ENCODE data around the gene SCMH1. TPM values are rescaled to one million over a fixed set of nuclear protein-coding genes. Genes with fewer than 3 reads are reported as not detected.

The SCMH1 gene
- total RNA-seq, 1 experiment from 2014 or later: 28.0 TPM

DNA sequence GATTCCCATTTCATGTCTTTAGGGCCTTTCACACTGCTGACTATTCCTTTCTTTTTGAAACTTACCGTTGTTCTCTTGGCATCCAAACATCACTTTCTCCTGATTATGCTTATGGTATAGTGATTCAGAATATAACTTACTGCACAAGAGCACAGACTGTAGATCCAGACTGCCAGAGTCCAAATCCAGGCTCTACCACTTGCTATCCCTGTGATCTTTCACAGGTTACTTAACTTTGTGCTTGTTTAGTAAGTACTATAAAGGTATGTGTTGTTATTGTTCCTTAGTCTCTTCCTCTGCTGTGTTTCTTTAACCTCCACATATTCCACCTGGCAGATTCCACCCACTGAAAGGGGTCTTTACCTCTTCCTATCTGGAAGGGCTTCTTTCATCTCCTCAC, 8.4 kb downstream of the SCMH1 start:
- H3K79me2 ChIP-seq (ENCODE audit: insufficient read depth, low read length): peaks cover 51% of the 10 kb centered on the region
- ATAC-seq: no peak
- H3K4me1 ChIP-seq (ENCODE audit: control insufficient read depth in 1 of 2, insufficient read depth in 2 of 2, low read length in 2 of 2): peaks cover 2 to 13% of the 10 kb centered on the region in 2 experiments
- intact Hi-C loops (cut with micrococcal nuclease): no loop called here
- CTCF ChIA-PET: no interaction called here
- RAD21 ChIA-PET (ENCODE audit: low non-redundant PET in 1 of 2, low total read pairs in 2 of 2, uncharacterized antibody in 2 of 2, unreplicated experiment in 2 of 2): no interaction called here
- BruUV-seq (replicated peaks): no TSS peak
- no peak overlapping the region for H3K27ac ChIP-seq (ENCODE audit: low read depth, low read length)
- H3K4me2 ChIP-seq (ENCODE audit: low read length): no peak overlapping the region
- TF ChIP-seq EZH2 (IDR thresholded peaks at IDR 0.05) (no peak), TCF7L2 (IDR thresholded peaks at IDR 0.05; ENCODE audit: borderline replicate concordance, extremely low read depth, insufficient read depth, insufficient read length) (no peak)
- no peaks in the 10 kb centered on the region; the same call in 1 of the 2 replicates for H4K20me1 ChIP-seq (ENCODE audit: insufficient read depth)
- no peaks in the 10 kb centered on the region for H3K27me3 ChIP-seq (ENCODE audit: insufficient read depth, low read length)
- POLR2A ChIA-PET: no interaction called here
- H2AFZ ChIP-seq (ENCODE audit: low read depth, low read length, poor library complexity, severe bottlenecking): no peak overlapping the region
- H3K9me3 ChIP-seq (ENCODE audit: control insufficient read depth in 1 of 2, insufficient read depth in 1 of 2, low read depth in 1 of 2, low read length in 2 of 2): no peaks in the 10 kb centered on the region
- no peak overlapping the region for H3K9ac ChIP-seq (ENCODE audit: low read length)
- H3K36me3 ChIP-seq (ENCODE audit: control insufficient read depth in 1 of 2, insufficient read depth in 2 of 2, low read length in 2 of 2): no peaks in the 10 kb centered on the region; a peak in 1 of 4 replicates
- no peak for DNase-seq (ENCODE audit: low read depth, low spot score)
- no peaks in the 10 kb centered on the region for H3K9me2 ChIP-seq (ENCODE audit: insufficient read depth)
- H3K4me3 ChIP-seq (replicated peaks in 1 of 2; ENCODE audit: low read depth in 1 of 2, low read length in 2 of 2): no peak overlapping the region

DNA sequence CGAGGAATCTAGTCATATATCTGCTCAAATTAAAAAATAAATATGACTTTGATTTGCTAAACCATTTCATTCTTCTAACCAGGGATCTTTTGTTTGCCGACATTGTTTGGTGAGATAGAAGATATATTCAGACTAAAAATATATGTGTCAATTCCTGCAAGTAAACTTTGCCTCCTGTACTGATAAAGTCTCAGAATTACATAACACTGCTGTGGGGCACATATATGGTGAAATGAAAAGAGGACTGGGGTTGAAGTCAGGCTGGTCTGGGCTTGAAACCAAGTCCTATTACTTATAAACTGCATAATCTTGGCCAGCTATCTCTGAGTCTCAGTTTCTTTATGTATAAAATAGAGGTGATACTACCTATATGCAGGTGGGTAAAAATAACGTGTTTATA, 9.8 kb downstream of the SCMH1 start:
- Histone ChIP-seq H3K4me3 (replicated peaks in 1 of 2; ENCODE audit: low read depth in 1 of 2, low read length in 2 of 2) (no peak overlapping the region), H3K79me2 (ENCODE audit: insufficient read depth, low read length) (peaks cover 49% of the 10 kb centered on the region), H3K9ac (ENCODE audit: low read length) (no peak overlapping the region), H3K4me2 (ENCODE audit: low read length) (no peak overlapping the region), H3K36me3 (ENCODE audit: control insufficient read depth in 1 of 2, insufficient read depth in 2 of 2, low read length in 2 of 2) (no peaks in the 10 kb centered on the region; a peak in 1 of 4 replicates), H3K9me2 (ENCODE audit: insufficient read depth) (no peaks in the 10 kb centered on the region), H3K4me1 (ENCODE audit: control insufficient read depth in 1 of 2, insufficient read depth in 2 of 2, low read length in 2 of 2) (peaks cover 0 to 5% of the 10 kb centered on the region in 2 experiments; a peak in 2 of 4 replicates), H3K27me3 (ENCODE audit: insufficient read depth, low read length) (no peaks in the 10 kb centered on the region), H3K9me3 (ENCODE audit: control insufficient read depth in 1 of 2, insufficient read depth in 1 of 2, low read depth in 1 of 2, low read length in 2 of 2) (no peaks in the 10 kb centered on the region), H4K20me1 (ENCODE audit: insufficient read depth) (no peaks in the 10 kb centered on the region), H2AFZ (ENCODE audit: low read depth, low read length, poor library complexity, severe bottlenecking) (no peak overlapping the region), H3K27ac (ENCODE audit: low read depth, low read length) (no peak overlapping the region)
- intact Hi-C loops (cut with micrococcal nuclease): no loop called here
- ATAC-seq (no peak), DNase-seq (ENCODE audit: low read depth, low spot score) (no peak)
- no peak for TF ChIP-seq CBX3 (IDR thresholded peaks at IDR 0.05; ENCODE audit: low read depth)
- TF ChIP-seq FOSL1 (IDR thresholded peaks at IDR 0.05; ENCODE audit: low read depth): no peak
- no peak for TF ChIP-seq POLR2A (IDR thresholded peaks at IDR 0.05; ENCODE audit: borderline replicate concordance, extremely low read depth, insufficient read depth, insufficient read length)
- TF ChIP-seq, protein P1, sequence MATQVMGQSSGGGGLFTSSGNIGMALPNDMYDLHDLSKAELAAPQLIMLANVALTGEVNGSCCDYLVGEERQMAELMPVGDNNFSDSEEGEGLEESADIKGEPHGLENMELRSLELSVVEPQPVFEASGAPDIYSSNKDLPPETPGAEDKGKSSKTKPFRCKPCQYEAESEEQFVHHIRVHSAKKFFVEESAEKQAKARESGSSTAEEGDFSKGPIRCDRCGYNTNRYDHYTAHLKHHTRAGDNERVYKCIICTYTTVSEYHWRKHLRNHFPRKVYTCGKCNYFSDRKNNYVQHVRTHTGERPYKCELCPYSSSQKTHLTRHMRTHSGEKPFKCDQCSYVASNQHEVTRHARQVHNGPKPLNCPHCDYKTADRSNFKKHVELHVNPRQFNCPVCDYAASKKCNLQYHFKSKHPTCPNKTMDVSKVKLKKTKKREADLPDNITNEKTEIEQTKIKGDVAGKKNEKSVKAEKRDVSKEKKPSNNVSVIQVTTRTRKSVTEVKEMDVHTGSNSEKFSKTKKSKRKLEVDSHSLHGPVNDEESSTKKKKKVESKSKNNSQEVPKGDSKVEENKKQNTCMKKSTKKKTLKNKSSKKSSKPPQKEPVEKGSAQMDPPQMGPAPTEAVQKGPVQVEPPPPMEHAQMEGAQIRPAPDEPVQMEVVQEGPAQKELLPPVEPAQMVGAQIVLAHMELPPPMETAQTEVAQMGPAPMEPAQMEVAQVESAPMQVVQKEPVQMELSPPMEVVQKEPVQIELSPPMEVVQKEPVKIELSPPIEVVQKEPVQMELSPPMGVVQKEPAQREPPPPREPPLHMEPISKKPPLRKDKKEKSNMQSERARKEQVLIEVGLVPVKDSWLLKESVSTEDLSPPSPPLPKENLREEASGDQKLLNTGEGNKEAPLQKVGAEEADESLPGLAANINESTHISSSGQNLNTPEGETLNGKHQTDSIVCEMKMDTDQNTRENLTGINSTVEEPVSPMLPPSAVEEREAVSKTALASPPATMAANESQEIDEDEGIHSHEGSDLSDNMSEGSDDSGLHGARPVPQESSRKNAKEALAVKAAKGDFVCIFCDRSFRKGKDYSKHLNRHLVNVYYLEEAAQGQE (IDR thresholded peaks at IDR 0.05; ENCODE audit: low read depth): no peak
- no peak for TF ChIP-seq EZH2 (IDR thresholded peaks at IDR 0.05)
- TF ChIP-seq ZFX (IDR thresholded peaks at IDR 0.05): no peak
- TF ChIP-seq, protein P2, sequence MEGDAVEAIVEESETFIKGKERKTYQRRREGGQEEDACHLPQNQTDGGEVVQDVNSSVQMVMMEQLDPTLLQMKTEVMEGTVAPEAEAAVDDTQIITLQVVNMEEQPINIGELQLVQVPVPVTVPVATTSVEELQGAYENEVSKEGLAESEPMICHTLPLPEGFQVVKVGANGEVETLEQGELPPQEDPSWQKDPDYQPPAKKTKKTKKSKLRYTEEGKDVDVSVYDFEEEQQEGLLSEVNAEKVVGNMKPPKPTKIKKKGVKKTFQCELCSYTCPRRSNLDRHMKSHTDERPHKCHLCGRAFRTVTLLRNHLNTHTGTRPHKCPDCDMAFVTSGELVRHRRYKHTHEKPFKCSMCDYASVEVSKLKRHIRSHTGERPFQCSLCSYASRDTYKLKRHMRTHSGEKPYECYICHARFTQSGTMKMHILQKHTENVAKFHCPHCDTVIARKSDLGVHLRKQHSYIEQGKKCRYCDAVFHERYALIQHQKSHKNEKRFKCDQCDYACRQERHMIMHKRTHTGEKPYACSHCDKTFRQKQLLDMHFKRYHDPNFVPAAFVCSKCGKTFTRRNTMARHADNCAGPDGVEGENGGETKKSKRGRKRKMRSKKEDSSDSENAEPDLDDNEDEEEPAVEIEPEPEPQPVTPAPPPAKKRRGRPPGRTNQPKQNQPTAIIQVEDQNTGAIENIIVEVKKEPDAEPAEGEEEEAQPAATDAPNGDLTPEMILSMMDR (IDR thresholded peaks at IDR 0.05 in 2 of 3, conservative IDR thresholded peaks at IDR 0.05 in 1 of 3; ENCODE audit: borderline replicate concordance in 1 of 3, insufficient read depth in 1 of 3, low read depth in 2 of 3, low read length in 2 of 3): no peak
- no peak for TF ChIP-seq JUND (IDR thresholded peaks at IDR 0.05)
- no peak for TF ChIP-seq TCF7L2 (IDR thresholded peaks at IDR 0.05; ENCODE audit: borderline replicate concordance, extremely low read depth, insufficient read depth, insufficient read length)
- TF ChIP-seq, protein P3, sequence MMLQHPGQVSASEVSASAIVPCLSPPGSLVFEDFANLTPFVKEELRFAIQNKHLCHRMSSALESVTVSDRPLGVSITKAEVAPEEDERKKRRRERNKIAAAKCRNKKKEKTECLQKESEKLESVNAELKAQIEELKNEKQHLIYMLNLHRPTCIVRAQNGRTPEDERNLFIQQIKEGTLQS (IDR thresholded peaks at IDR 0.05): no peak
- TF ChIP-seq, protein P4, sequence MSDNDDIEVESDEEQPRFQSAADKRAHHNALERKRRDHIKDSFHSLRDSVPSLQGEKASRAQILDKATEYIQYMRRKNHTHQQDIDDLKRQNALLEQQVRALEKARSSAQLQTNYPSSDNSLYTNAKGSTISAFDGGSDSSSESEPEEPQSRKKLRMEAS (IDR thresholded peaks at IDR 0.05): no peak
- no peak for TF ChIP-seq EZH2phosphoT487 (IDR thresholded peaks at IDR 0.05; ENCODE audit: borderline replicate concordance)
- no peak for TF ChIP-seq ZNF274 (IDR thresholded peaks at IDR 0.05; ENCODE audit: low read depth, low read length)
- no peak for TF ChIP-seq EGR1 (IDR thresholded peaks at IDR 0.05; ENCODE audit: low read depth)
- no peak for TF ChIP-seq SP1 (IDR thresholded peaks at IDR 0.05; ENCODE audit: low read depth)
- no peak for TF ChIP-seq POLR2AphosphoS5 (IDR thresholded peaks at IDR 0.05; ENCODE audit: low read depth, low read length)
- POLR2A ChIA-PET: no interaction called here
- RAD21 ChIA-PET (ENCODE audit: low non-redundant PET in 1 of 2, low total read pairs in 2 of 2, uncharacterized antibody in 2 of 2, unreplicated experiment in 2 of 2): no interaction called here
- CTCF ChIA-PET: no interaction called here
- no TSS peak for BruUV-seq (replicated peaks)
